Measurements from ENCODE around the gene ASCC3.

Gene ASCC3

GRCh38 chr6:100568255-100568654 lies 312.9 kb downstream of the ASCC3 start:
- DNase-seq (ENCODE audit: low read depth) = no peak
- TF ChIP-seq, protein P1, sequence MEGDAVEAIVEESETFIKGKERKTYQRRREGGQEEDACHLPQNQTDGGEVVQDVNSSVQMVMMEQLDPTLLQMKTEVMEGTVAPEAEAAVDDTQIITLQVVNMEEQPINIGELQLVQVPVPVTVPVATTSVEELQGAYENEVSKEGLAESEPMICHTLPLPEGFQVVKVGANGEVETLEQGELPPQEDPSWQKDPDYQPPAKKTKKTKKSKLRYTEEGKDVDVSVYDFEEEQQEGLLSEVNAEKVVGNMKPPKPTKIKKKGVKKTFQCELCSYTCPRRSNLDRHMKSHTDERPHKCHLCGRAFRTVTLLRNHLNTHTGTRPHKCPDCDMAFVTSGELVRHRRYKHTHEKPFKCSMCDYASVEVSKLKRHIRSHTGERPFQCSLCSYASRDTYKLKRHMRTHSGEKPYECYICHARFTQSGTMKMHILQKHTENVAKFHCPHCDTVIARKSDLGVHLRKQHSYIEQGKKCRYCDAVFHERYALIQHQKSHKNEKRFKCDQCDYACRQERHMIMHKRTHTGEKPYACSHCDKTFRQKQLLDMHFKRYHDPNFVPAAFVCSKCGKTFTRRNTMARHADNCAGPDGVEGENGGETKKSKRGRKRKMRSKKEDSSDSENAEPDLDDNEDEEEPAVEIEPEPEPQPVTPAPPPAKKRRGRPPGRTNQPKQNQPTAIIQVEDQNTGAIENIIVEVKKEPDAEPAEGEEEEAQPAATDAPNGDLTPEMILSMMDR (conservative IDR thresholded peaks at IDR 0.05; ENCODE audit: low read depth, low read length) = no peak
- H3K4me3 ChIP-seq (ENCODE audit: low read depth, low read length) = no peak overlapping the region

DNA sequence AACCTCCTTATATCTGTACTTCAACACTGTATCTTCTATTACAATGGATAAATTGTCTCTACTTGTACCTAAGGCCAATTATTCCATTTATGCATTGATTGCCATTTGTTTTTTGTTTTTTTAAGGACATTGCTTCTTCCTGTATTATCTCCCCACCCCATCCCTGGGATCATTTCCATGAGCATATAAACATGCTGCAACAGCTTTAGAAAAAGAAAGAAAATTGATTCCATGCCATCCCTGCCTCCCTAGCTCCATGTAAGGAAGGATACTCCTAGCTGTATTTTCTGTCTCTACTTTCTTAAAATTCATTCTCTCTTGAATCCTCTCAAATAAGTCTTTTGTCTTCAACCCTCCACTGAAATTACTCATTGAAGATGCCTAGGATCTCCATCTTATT lies 314.6 kb downstream of the ASCC3 start:
- no peak for DNase-seq (ENCODE audit: low read depth)
- no peak overlapping the region for H3K4me3 ChIP-seq (ENCODE audit: low read depth, low read length)
- TF ChIP-seq, protein P1 (conservative IDR thresholded peaks at IDR 0.05; ENCODE audit: low read depth, low read length) = no peak

- no peak overlapping the region for H3K4me3 ChIP-seq (ENCODE audit: low read depth, low read length)
- no peak for DNase-seq (ENCODE audit: low read depth)
- TF ChIP-seq, protein P1 (conservative IDR thresholded peaks at IDR 0.05; ENCODE audit: low read depth, low read length) = no peak
Measured at GRCh38 chr6:100565439-100566104, 315.6 kb downstream of the ASCC3 start.

GRCh38 chr6:100559859-100560258 lies 321.3 kb downstream of the ASCC3 start:
- no peak for DNase-seq (ENCODE audit: low read depth)
- no peak overlapping the region for H3K4me3 ChIP-seq (ENCODE audit: low read depth, low read length)
- TF ChIP-seq, protein P1 (conservative IDR thresholded peaks at IDR 0.05; ENCODE audit: low read depth, low read length) = no peak

DNA sequence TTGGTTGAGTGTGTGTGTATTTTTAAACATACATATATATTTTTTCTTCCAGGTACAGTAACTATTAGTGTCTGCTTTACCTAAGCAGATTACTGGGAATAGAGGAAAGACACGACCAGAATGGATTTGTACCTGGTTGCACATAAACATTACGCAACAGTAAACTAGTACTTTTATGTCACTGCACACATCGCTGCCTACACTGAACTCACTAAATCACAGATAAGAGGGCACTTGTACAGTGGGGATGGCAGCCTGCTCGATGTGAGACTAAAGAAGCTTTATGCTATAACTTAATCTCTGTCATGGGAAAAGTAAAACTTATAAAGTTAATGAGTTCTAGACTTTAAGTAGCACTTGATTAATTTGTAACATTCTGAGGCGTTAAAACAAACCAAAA lies 326.9 kb downstream of the ASCC3 start:
- H3K4me3 ChIP-seq (ENCODE audit: low read depth, low read length) = no peak overlapping the region
- TF ChIP-seq, protein P1 (conservative IDR thresholded peaks at IDR 0.05; ENCODE audit: low read depth, low read length) = no peak
- DNase-seq (ENCODE audit: low read depth) = no peak

DNA sequence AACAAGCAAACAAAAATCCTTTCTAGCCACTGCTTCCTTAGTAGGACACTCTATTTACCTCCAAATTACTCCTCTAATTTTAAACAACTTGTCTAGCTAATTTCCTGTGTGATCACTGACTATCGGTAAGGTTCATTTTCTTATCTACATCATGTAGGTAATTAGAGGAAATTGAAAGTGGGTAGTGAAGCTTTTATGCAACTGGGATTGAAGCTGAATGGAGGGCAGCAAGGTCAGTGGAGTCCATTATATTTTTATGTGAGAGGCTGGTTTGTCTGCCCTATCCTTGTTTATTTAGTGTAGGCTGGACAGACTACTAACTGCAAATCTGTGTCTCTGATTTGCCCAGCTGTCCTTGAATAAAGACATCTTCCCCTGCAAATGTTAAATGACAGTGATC lies 327.9 kb downstream of the ASCC3 start:
- no peak for DNase-seq (ENCODE audit: low read depth)
- no peak overlapping the region for H3K4me3 ChIP-seq (ENCODE audit: low read depth, low read length)
- TF ChIP-seq, protein P1 (conservative IDR thresholded peaks at IDR 0.05; ENCODE audit: low read depth, low read length) = no peak
